ENCODE results near the gene SEMA3C.
A peak's percentile ranks its signal among the peaks of the same experiment; 100 is the strongest.

The SEMA3C gene

DNA sequence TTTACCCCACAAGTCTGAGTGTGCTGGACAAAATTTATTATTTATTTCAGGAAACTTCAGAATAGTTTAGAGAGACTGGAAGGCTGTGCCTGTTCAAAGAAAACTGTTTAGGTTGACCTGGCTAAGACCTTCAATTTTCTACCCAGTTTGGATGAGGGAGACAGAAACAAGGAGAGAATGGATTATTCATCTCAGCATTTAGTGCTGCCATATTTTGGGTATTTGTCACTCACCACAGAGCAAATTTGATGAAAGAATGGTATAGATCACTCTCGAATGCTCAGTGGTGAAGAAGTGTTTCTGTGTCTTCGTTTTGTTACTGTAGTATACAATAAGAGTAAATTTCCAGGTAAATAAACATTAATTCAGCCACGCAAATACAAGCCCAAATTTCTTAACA is 71.8 kb downstream of the SEMA3C start:
- no peak for DNase-seq

DNA sequence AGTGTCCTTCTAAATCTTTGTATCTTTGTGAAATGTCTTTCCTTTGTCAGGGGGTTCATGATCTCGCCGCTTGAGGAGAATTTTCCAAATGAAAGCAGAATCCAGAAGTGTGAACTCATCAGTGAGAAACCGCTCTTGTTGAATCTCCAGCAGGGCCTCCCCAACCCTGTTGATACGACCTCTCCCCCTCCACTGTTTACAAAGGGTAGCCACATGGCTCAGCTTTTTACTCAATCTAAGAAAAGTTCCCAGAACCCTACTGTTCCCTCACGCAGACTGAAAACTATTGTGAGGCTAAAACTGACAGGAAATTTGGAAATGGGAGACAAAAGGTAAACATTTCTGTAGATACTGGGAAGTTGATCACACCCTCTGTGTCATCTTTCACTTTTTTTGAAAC is 73.9 kb downstream of the SEMA3C start:
- DNase-seq, result no peak

GRCh38 chr7:80843018-80843677 is 75.7 kb downstream of the SEMA3C start:
- no peak for DNase-seq

GRCh38 chr7:80842022-80842790 is 76.6 kb downstream of the SEMA3C start:
- no peak for DNase-seq

GRCh38 chr7:80841423-80841955 is 77.4 kb downstream of the SEMA3C start:
- no peak for DNase-seq

- DNase-seq, result no peak
Measured at GRCh38 chr7:80840681-80841080, 78.2 kb downstream of the SEMA3C start.

DNA sequence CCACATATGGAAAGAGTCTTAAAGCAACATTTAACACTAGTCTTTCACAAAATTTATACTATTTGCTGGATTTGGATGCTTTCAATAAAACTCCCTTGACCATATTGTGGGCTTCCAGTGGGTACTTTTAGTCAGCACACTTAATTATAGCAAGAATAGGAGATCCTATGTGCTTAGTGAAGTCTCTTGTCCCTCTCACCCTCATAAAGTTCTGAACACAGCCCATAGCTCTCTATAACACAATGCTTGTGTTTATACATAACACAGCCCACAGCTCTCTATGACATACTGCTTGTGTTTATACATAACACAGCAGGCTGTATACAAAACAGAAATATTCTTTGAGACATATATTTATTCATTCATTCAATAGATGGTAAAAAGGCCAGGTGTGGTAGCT is 79.0 kb downstream of the SEMA3C start:
- no peak for DNase-seq

GRCh38 chr7:80838643-80839042 is 80.2 kb downstream of the SEMA3C start:
- no peak for DNase-seq

DNA sequence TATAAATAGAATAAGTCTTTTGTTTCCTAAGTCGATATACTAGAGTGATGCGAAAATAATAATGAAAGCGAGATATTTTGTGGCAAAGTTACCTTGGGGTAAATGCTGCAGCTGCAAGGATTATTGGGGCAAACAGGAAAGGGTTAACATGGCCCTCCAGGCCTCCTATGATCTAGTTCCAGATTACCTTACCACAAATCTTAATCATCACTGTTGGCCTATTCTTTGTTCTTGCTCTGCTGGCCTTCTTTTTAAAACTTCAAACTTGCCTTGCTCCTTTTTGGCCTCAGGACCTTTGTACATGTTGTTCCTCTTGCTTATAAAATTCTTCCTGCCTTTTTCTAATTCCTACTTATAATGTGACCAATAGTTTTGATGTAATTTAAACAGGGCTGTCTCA is 81.5 kb downstream of the SEMA3C start:
- DNase-seq, result no peak

GRCh38 chr7:80835251-80835650 is 83.6 kb downstream of the SEMA3C start:
- no peak for DNase-seq

GRCh38 chr7:80833289-80834268 is 85.3 kb downstream of the SEMA3C start:
- DNase-seq, result no peak

- no peak for DNase-seq
Measured at GRCh38 chr7:80832006-80832405, 86.8 kb downstream of the SEMA3C start.

- DNase-seq, result no peak
Measured at GRCh38 chr7:80830584-80831285, 88.1 kb downstream of the SEMA3C start.

GRCh38 chr7:80830010-80830409 is 88.8 kb downstream of the SEMA3C start:
- DNase-seq, result no peak

- DNase-seq, result no peak
Measured at GRCh38 chr7:80829527-80829926, 89.3 kb downstream of the SEMA3C start.

DNA sequence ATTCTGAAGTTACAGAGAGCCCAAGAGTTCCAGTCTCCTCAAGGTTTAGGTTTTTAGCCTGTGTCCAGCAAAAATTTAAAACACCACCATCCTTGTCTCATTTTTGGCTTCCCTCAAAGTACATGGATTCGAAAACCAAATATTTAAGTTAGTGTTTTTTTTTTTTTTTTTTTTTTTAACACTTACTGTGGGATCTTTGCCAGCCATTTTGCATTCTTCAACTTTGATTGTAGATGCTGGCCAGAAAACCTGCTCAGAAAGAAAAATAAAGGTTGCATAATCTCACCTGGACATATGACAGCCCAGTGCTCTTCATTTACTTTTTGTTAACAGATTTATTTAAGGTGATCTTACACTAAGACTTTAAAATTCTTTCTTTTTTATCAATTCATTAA is 91.6 kb downstream of the SEMA3C start:
- DNase-seq, result no peak

DNA sequence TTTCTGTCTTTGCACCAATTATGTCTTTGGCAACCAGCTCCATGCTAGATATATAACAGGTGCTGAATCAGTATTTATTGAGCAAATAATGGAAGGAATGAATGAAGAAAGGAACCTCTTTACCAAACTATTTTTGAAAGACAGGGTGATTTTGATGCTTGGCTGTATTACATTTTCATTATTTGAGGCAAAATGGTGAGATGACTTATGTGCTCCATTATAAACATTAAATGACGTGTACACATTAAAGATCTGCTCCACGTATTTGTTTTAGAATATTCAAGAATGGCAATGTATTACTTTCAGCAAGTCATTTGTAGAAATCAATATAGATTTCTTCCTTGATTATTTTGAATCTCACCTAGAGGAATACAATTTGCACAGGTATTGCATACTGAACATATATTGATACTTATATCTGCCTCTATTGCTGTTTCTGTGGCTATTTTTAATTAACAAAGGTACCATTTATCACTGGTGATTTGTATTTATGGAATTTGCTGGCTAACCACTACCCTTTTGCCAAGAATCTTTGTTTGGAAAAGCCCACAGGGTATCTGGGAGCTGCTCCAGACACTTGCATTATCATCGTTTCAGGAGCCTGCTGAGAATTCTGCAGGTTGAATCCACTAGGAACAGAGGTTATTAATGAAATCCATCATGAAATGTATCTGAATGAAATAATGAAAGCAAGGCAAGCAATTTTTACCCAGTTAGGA is 92.2 kb downstream of the SEMA3C start:
- DNase-seq, result peak; percentile 25

DNA sequence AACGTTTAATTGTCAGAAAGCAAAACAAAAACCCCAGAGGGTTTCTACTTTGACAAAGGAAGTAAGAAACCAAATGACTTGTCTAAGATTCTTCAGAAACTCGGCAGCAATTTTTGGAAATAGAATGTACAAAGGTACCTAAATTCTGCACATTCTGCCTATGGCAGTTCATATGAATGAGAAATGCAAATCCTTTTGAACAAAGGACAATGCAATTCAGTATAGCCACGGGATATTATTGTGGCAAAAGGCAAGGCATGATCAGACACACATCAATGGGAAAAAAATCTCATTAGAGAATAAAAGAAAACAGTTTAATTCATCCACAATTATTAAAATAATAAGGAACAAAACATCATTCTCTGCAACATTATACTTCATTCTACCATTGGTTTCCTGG is 93.4 kb downstream of the SEMA3C start:
- DNase-seq, result no peak

- DNase-seq, result no peak
Measured at GRCh38 chr7:80824253-80824652, 94.6 kb downstream of the SEMA3C start.

GRCh38 chr7:80823057-80823456 is 95.8 kb downstream of the SEMA3C start:
- DNase-seq, result no peak

GRCh38 chr7:80821771-80822319 is 97.0 kb downstream of the SEMA3C start:
- no peak for DNase-seq
